WERI-Rb-1 (cell line): Measurements from ENCODE around the gene CDKN2B-AS1.

Experiments
- DNase-seq: peaks from one replicate; pipeline ENCODE4 v3.0.0-alpha.2; 2020
- H3K27ac ChIP-seq: fragments of 250-450 bp; sonication (Bioruptor Pico); 2 replicates; pipeline ENCODE4 v1.5.1; 2020; ENCODE audit warnings: mild to moderate bottlenecking, moderate library complexity
- H3K27me3 ChIP-seq: fragments of 250-450 bp; sonication (Bioruptor Pico); 2 replicates; pipeline ENCODE4 v1.5.1; 2021; ENCODE audit warnings: mild to moderate bottlenecking, low read depth, moderate library complexity; ENCODE audit not compliant: insufficient read depth, severe bottlenecking
- H3K36me3 ChIP-seq: fragments of 250-450 bp; sonication (Bioruptor Pico); 2 replicates; pipeline ENCODE4 v1.5.1; 2020; ENCODE audit warnings: mild to moderate bottlenecking, moderate library complexity
- H3K4me3 ChIP-seq: 2 replicates; pipeline ENCODE4 v1.5.1; 2011; ENCODE audit warnings: low read depth, mild to moderate bottlenecking, control low read depth, low read length
- H3K9me3 ChIP-seq: fragments of 250-450 bp; sonication (Bioruptor Pico); 2 replicates; pipeline ENCODE4 v1.5.1; 2021; ENCODE audit warnings: mild to moderate bottlenecking, moderate library complexity; ENCODE audit not compliant: severe bottlenecking
- CTCF ChIP-seq: IDR thresholded peaks from 2 replicates; pipeline ENCODE4 v1.5.1; 2011; ENCODE audit warnings: low read depth, mild to moderate bottlenecking, control low read depth, inconsistent platforms, low read length

CDKN2B-AS1 gene

GRCh38 chr9:21996858-21997257 is 2.3 kb downstream of the CDKN2B-AS1 start:
- DNase-seq, result no peak
- peaks cover 9% of the 10 kb centered on the region for H3K36me3 ChIP-seq
- TF ChIP-seq CTCF, result no peak
- H3K27ac ChIP-seq, result no peak overlapping the region
- no peak overlapping the region for H3K4me3 ChIP-seq
- no peaks in the 10 kb centered on the region for H3K9me3 ChIP-seq
- peaks cover 3% of the 10 kb centered on the region for H3K27me3 ChIP-seq

GRCh38 chr9:21997480-21997879 is 2.9 kb downstream of the CDKN2B-AS1 start:
- no peak for DNase-seq
- Histone ChIP-seq H3K9me3 (no peaks in the 10 kb centered on the region), H3K4me3 (no peak overlapping the region), H3K27ac (no peak overlapping the region), H3K36me3 (peaks cover 9% of the 10 kb centered on the region), H3K27me3 (peaks cover 3% of the 10 kb centered on the region)
- no peak for TF ChIP-seq CTCF

- no peaks in the 10 kb centered on the region for H3K9me3 ChIP-seq
- no peak for TF ChIP-seq CTCF
- no peak overlapping the region for H3K4me3 ChIP-seq
- DNase-seq, result no peak
- H3K27me3 ChIP-seq, result peaks cover 3% of the 10 kb centered on the region
- peaks cover 9% of the 10 kb centered on the region for H3K36me3 ChIP-seq
- H3K27ac ChIP-seq, result no peak overlapping the region
These were observed 3.4 kb downstream of the CDKN2B-AS1 start for GRCh38 chr9:21998026-21998425.

GRCh38 chr9:22002038-22002437 is 7.4 kb downstream of the CDKN2B-AS1 start:
- DNase-seq, result no peak
- Histone ChIP-seq H3K27me3 (no peaks in the 10 kb centered on the region), H3K27ac (no peak overlapping the region), H3K36me3 (no peaks in the 10 kb centered on the region), H3K4me3 (no peak overlapping the region), H3K9me3 (no peaks in the 10 kb centered on the region)
- no peak for TF ChIP-seq CTCF

GRCh38 chr9:22005021-22005701 is 10.6 kb downstream of the CDKN2B-AS1 start:
- no peak overlapping the region for H3K4me3 ChIP-seq
- H3K27me3 ChIP-seq, result no peaks in the 10 kb centered on the region
- no peaks in the 10 kb centered on the region for H3K36me3 ChIP-seq
- TF ChIP-seq CTCF, result no peak
- DNase-seq, result no peak
- H3K9me3 ChIP-seq, result no peaks in the 10 kb centered on the region
- H3K27ac ChIP-seq, result no peak overlapping the region
